Prostate gland (tissue), 2 donors: ENCODE results near the gene DRICH1.

Experiments used
- CTCF ChIP-seq, 4 experiments: fragments of 200-600 bp in 2 of 4; fragments of 450-650 bp in 2 of 4; sonication (generic) in 2 of 4; IDR thresholded peaks; 1 replicate in 3 of 4; 2 replicates in 1 of 4; pipeline ENCODE4 v1.5.1; 2016 to 2019; ENCODE audit warnings: antibody characterized with exemption in 4 of 4, mild to moderate bottlenecking in 2 of 4, moderate library complexity in 2 of 4
- POLR2A ChIP-seq: fragments of 450-650 bp; IDR thresholded peaks from one replicate; pipeline ENCODE4 v1.6.1; 2016; ENCODE audit warnings: antibody characterized with exemption, mild to moderate bottlenecking
- POLR2AphosphoS5 ChIP-seq: sonication (generic); formaldehyde crosslinking; IDR thresholded peaks from one replicate; pipeline ENCODE4 v1.6.1; 2017; ENCODE audit warnings: antibody characterized with exemption

- no peak for TF ChIP-seq CTCF (IDR thresholded peaks at IDR 0.05)
- no peak for TF ChIP-seq POLR2AphosphoS5
- no peak for TF ChIP-seq POLR2A
Measured at GRCh38 chr22:23591846-23592245, 40.3 kb downstream of the DRICH1 start.
